CD4-positive, CD25-positive, alpha-beta regulatory T cell (primary cell): ENCODE data around the gene SRCIN1. TPM values are rescaled to one million over a fixed set of nuclear protein-coding genes. Genes with fewer than 3 reads are reported as not detected.
A peak's percentile ranks its signal among the peaks of the same experiment; 100 is the strongest.
"Not testable (repeated sequence)": the region's sequence is repeated elsewhere in the genome, so short reads cannot be mapped to it uniquely, and the experiment has no call there.

Experiments used
- ATAC-seq, 2 donors: fragments of 150-1000 bp; cut with Tn5 transposase; one replicate each; pipeline ENCODE4 v1.10.0; 2021; ENCODE audit warnings: low read depth in 2 of 2, moderate number of reproducible peaks in 2 of 2, moderate library complexity in 1 of 2
- DNase-seq, 3 donors: peaks; one replicate each; pipeline versions ENCODE4 v3.0.0 to v3.0.0-alpha.2; 2012 to 2022; ENCODE audit warnings: mixed read lengths in 1 of 3
- H3K27ac ChIP-seq: one replicate; pipeline ENCODE4 v1.7.0; 2013; ENCODE audit warnings: mild to moderate bottlenecking, low read length; ENCODE audit not compliant: insufficient read depth, poor library complexity, severe bottlenecking
- H3K27me3 ChIP-seq: one replicate; pipeline ENCODE4 v1.7.0; 2013; ENCODE audit warnings: low read length; ENCODE audit not compliant: control insufficient read depth, insufficient read depth
- H3K36me3 ChIP-seq: one replicate; pipeline ENCODE4 v1.7.0; 2013; ENCODE audit warnings: mild to moderate bottlenecking, low read length, moderate library complexity; ENCODE audit not compliant: control insufficient read depth, insufficient read depth
- H3K4me1 ChIP-seq: 2 replicates; pipeline ENCODE4 v1.7.0; 2013; ENCODE audit warnings: mild to moderate bottlenecking, low read length; ENCODE audit not compliant: insufficient read depth, control insufficient read depth, poor library complexity, severe bottlenecking
- H3K4me3 ChIP-seq: one replicate; pipeline ENCODE4 v1.7.0; 2013; ENCODE audit warnings: low read depth, mild to moderate bottlenecking, low read length, moderate library complexity
- H3K9me3 ChIP-seq, 2 experiments: 1 replicate in 1 of 2; 2 replicates in 1 of 2; pipeline ENCODE4 v1.7.0; 2013; ENCODE audit warnings: low read length in 2 of 2, mild to moderate bottlenecking in 1 of 2, moderate library complexity in 1 of 2; ENCODE audit not compliant: control insufficient read depth in 2 of 2
- H3K27ac Mint-ChIP-seq, 3 donors: one replicate each; pipeline ENCODE4 v1.8.0; 2020 to 2022; ENCODE audit warnings: mild to moderate bottlenecking in 3 of 3, mixed read lengths in 3 of 3, moderate library complexity in 2 of 3
- H3K27me3 Mint-ChIP-seq: one replicate; pipeline ENCODE4 v1.8.0; 2022; ENCODE audit warnings: mild to moderate bottlenecking, mixed read lengths
- H3K36me3 Mint-ChIP-seq: one replicate; pipeline ENCODE4 v1.8.0; 2020; ENCODE audit warnings: mixed read lengths
- H3K4me1 Mint-ChIP-seq, 4 donors: one replicate each; pipeline ENCODE4 v1.8.0; 2020 to 2022; ENCODE audit warnings: mixed read lengths in 4 of 4, mild to moderate bottlenecking in 1 of 4
- H3K4me3 Mint-ChIP-seq, 4 donors: one replicate each; pipeline ENCODE4 v1.8.0; 2020 to 2022; ENCODE audit warnings: mild to moderate bottlenecking in 4 of 4, mixed read lengths in 4 of 4, moderate library complexity in 3 of 4
- H3K9me3 Mint-ChIP-seq, 7 donors: one replicate each; pipeline ENCODE4 v1.8.0; 2020 to 2022; ENCODE audit warnings: mixed read lengths in 7 of 7, mild to moderate bottlenecking in 3 of 7, moderate library complexity in 2 of 7
- polyA plus RNA-seq, 4 donors: library from polyadenylated mRNA; unstranded; fragments of 300-500 nt; fragmentation: Illumina TruSeq; gene quantifications; one replicate each; pipeline ENCODE4 v1.2.3, GENCODE V29; 2021
- total RNA-seq: library from RNA; stranded (reverse); gene quantifications from one replicate; pipeline ENCODE4 v1.2.3, GENCODE V29; 2022

SRCIN1 gene
- total and polyA plus RNA-seq, 5 donors from 2014 or later: not detected

GRCh38 chr17:38489774-38490173, 116.0 kb downstream of the SRCIN1 start:
- not testable (repeated sequence) for ATAC-seq, DNase-seq, H3K9me3 ChIP-seq, H3K27me3 ChIP-seq, H3K27ac Mint-ChIP-seq, H3K27me3 Mint-ChIP-seq, H3K36me3 ChIP-seq, H3K4me1 ChIP-seq, H3K9me3 Mint-ChIP-seq, H3K4me3 ChIP-seq, H3K36me3 Mint-ChIP-seq, H3K27ac ChIP-seq, H3K4me3 Mint-ChIP-seq
- peaks cover 0 to 16% (median 7%) of the 10 kb centered on the region in 4 donors for H3K4me1 Mint-ChIP-seq

GRCh38 chr17:38485681-38486298, 120.0 kb downstream of the SRCIN1 start:
- Mint-ChIP-seq H3K4me3 (peak overlapping the region; percentile 1 to 61 (median 27)), H3K27ac (peak overlapping the region in 1 of 3 donors; percentile 82), H3K4me1 (peaks cover 0 to 16% (median 6%) of the 10 kb centered on the region in 4 donors)
- not testable (repeated sequence) for H3K27me3 Mint-ChIP-seq, H3K4me3 ChIP-seq, H3K9me3 Mint-ChIP-seq, H3K36me3 ChIP-seq, H3K4me1 ChIP-seq, H3K27ac ChIP-seq, H3K9me3 ChIP-seq, H3K36me3 Mint-ChIP-seq, H3K27me3 ChIP-seq
- ATAC-seq (peak in 1 of 2 donors; percentile 48), DNase-seq (peak in 2 of 3 donors; percentile 27 to 41)

DNA sequence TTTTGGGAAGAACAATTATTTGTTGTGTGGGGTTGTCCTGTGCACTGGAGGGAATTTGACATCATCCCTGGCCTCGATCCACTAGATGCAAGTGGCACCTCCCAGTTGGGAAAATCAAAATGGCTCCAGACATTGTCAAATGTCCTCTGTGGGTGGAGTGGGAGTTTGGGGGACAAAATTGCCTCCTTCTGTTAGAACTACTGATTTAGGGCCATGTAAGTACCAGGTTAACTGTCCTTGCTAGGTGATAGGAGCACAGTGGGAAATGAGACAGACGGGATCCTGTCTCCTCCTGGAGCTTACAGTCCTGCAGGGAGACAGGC, 120.6 kb downstream of the SRCIN1 start:
- H3K4me3 ChIP-seq: no peak overlapping the region
- Mint-ChIP-seq H3K36me3 (no peaks in the 10 kb centered on the region), H3K4me3 (peak overlapping the region in 3 of 4 donors; percentile 5 to 86 (median 61)), H3K27me3 (no peaks in the 10 kb centered on the region), H3K27ac (peak overlapping the region in 2 of 3 donors; percentile 82 to 85), H3K9me3 (peaks cover 0 to 1% (median 0%) of the 10 kb centered on the region in 7 donors), H3K4me1 (peaks cover 0 to 16% (median 6%) of the 10 kb centered on the region in 4 donors)
- H3K4me1 ChIP-seq: no peaks in the 10 kb centered on the region
- no peaks in the 10 kb centered on the region for H3K36me3 ChIP-seq
- no peaks in the 10 kb centered on the region for H3K9me3 ChIP-seq
- ATAC-seq (no peak), DNase-seq (no peak)
- no peak overlapping the region for H3K27ac ChIP-seq
- H3K27me3 ChIP-seq: no peaks in the 10 kb centered on the region

GRCh38 chr17:38484242-38485145, 121.3 kb downstream of the SRCIN1 start:
- not testable (repeated sequence) for H3K27me3 ChIP-seq, H3K9me3 ChIP-seq, H3K4me1 ChIP-seq, H3K27ac ChIP-seq, H3K4me3 ChIP-seq, H3K36me3 ChIP-seq, H3K36me3 Mint-ChIP-seq, H3K27me3 Mint-ChIP-seq, H3K9me3 Mint-ChIP-seq
- peak; percentile 32 to 57 (median 48) for DNase-seq
- Mint-ChIP-seq H3K27ac (peak overlapping the region in 1 of 3 donors; percentile 85), H3K4me1 (peaks cover 0 to 16% (median 6%) of the 10 kb centered on the region in 4 donors), H3K4me3 (peak overlapping the region in 2 of 4 donors; percentile 24 to 86)
- peak; percentile 42 to 58 for ATAC-seq

- not testable (repeated sequence) for H3K36me3 Mint-ChIP-seq
These were observed 123.1 kb downstream of the SRCIN1 start for GRCh38 chr17:38482700-38483043.

DNA sequence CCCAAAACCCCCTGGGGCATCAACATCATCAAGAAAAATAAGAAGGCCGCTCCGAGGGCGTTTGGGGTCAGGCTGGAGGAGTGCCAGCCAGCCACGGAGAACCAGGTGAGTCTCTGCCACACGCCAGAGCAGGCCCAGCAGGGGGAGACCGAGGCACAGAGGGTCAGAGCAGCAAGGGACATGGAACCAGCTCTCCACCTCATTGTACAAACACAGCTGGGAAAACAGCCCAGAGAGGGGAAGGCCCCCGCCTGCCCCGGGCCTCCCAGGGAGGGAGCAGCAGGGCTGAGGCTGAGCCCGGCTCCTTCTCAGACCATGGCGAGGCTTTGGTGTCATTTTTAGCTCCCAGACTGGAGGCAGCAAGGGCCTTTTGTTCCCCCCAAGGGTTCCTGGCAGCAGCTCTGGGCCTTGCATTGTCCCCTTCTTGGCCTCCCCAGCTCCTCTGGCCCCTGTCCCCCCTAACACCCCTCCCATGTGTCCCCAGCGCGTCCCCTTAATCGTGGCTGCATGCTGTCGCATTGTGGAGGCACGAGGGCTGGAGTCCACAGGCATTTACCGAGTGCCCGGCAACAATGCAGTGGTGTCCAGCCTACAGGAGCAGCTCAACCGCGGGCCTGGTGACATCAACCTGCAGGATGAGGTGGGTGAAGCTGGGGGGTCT, 123.6 kb downstream of the SRCIN1 start:
- ATAC-seq, H3K27ac ChIP-seq, H3K4me3 ChIP-seq, DNase-seq, H3K36me3 Mint-ChIP-seq, H3K27me3 Mint-ChIP-seq, H3K4me1 ChIP-seq, H3K27ac Mint-ChIP-seq, H3K9me3 ChIP-seq, H3K36me3 ChIP-seq, H3K4me3 Mint-ChIP-seq, H3K9me3 Mint-ChIP-seq, H3K27me3 ChIP-seq: not testable (repeated sequence)
- peaks cover 0 to 14% (median 6%) of the 10 kb centered on the region in 4 donors for H3K4me1 Mint-ChIP-seq

More at GRCh38 chr17:38482700-38483043, 123.1 kb downstream of the SRCIN1 start:
- ATAC-seq, H3K27me3 ChIP-seq, H3K36me3 ChIP-seq, H3K9me3 Mint-ChIP-seq, H3K4me3 ChIP-seq, H3K4me3 Mint-ChIP-seq, H3K9me3 ChIP-seq, H3K27me3 Mint-ChIP-seq, H3K27ac ChIP-seq, H3K4me1 ChIP-seq, DNase-seq, H3K27ac Mint-ChIP-seq: not testable (repeated sequence)
- peaks cover 0 to 14% (median 6%) of the 10 kb centered on the region in 4 donors for H3K4me1 Mint-ChIP-seq
